ENCODE data around the gene BCAR3. TPM values are rescaled to one million over a fixed set of nuclear protein-coding genes. Genes with fewer than 3 reads are reported as not detected.
"Not testable (repeated sequence)": the region's sequence is repeated elsewhere in the genome, so short reads cannot be mapped to it uniquely, and the experiment has no call there.

Gene BCAR3
- total RNA-seq, 1 experiment from 2014 or later: 49.5 TPM

- H3K36me3 ChIP-seq; DNase-seq (ENCODE audit: low read depth in 1 of 2, low spot score in 2 of 2); H3K9me3 ChIP-seq (replicated peaks); H3K27me3 ChIP-seq (replicated peaks); H3K4me3 ChIP-seq; H3K27ac ChIP-seq: not testable (repeated sequence)
- H3K4me1 ChIP-seq (replicated peaks): peaks cover 31% of the 10 kb centered on the region
These were observed 127.6 kb downstream of the BCAR3 start for GRCh38 chr1:93553886-93554490.

GRCh38 chr1:93552741-93553455, 128.7 kb downstream of the BCAR3 start:
- H3K9me3 ChIP-seq (replicated peaks): no peaks in the 10 kb centered on the region
- DNase-seq (ENCODE audit: low read depth in 1 of 2, low spot score in 2 of 2): peak in 1 of 2 experiments; percentile 53
- no peaks in the 10 kb centered on the region for H3K36me3 ChIP-seq
- H3K4me3 ChIP-seq: no peak overlapping the region
- H3K27me3 ChIP-seq (replicated peaks): no peaks in the 10 kb centered on the region
- H3K4me1 ChIP-seq (replicated peaks): peaks cover 31% of the 10 kb centered on the region
- H3K27ac ChIP-seq: no peak overlapping the region; the same call in 1 of the 2 replicates

- H3K9me3 ChIP-seq (replicated peaks): no peaks in the 10 kb centered on the region
- no peak overlapping the region for H3K27ac ChIP-seq
- H3K4me3 ChIP-seq: no peak overlapping the region
- peaks cover 26% of the 10 kb centered on the region for H3K4me1 ChIP-seq (replicated peaks)
- no peaks in the 10 kb centered on the region for H3K27me3 ChIP-seq (replicated peaks)
- H3K36me3 ChIP-seq: no peaks in the 10 kb centered on the region
- no peak for DNase-seq (ENCODE audit: low read depth in 1 of 2, low spot score in 2 of 2)
These were observed 131.8 kb downstream of the BCAR3 start for GRCh38 chr1:93549811-93550210.

- Histone ChIP-seq H3K36me3 (no peaks in the 10 kb centered on the region), H3K27me3 (replicated peaks) (no peaks in the 10 kb centered on the region), H3K4me1 (replicated peaks) (peaks cover 21% of the 10 kb centered on the region), H3K4me3 (no peak overlapping the region), H3K9me3 (replicated peaks) (no peaks in the 10 kb centered on the region), H3K27ac (no peak overlapping the region)
- no peak for DNase-seq (ENCODE audit: low read depth in 1 of 2, low spot score in 2 of 2)
These were observed 132.5 kb downstream of the BCAR3 start for GRCh38 chr1:93549131-93549530.

GRCh38 chr1:93546162-93546863, 135.3 kb downstream of the BCAR3 start:
- no peak for DNase-seq (ENCODE audit: low read depth in 1 of 2, low spot score in 2 of 2)
- no peak overlapping the region for H3K27ac ChIP-seq
- no peak overlapping the region for H3K4me3 ChIP-seq
- H3K27me3 ChIP-seq (replicated peaks): no peaks in the 10 kb centered on the region
- no peaks in the 10 kb centered on the region for H3K9me3 ChIP-seq (replicated peaks)
- no peaks in the 10 kb centered on the region for H3K36me3 ChIP-seq
- no peaks in the 10 kb centered on the region for H3K4me1 ChIP-seq (replicated peaks)

- Histone ChIP-seq H3K9me3 (replicated peaks) (no peaks in the 10 kb centered on the region), H3K4me3 (no peak overlapping the region), H3K4me1 (replicated peaks) (no peaks in the 10 kb centered on the region)
These were observed 139.2 kb downstream of the BCAR3 start for GRCh38 chr1:93542398-93542797.

GRCh38 chr1:93541045-93541444, 140.6 kb downstream of the BCAR3 start:
- Histone ChIP-seq H3K4me1 (replicated peaks) (no peaks in the 10 kb centered on the region), H3K4me3 (no peak overlapping the region)

More at GRCh38 chr1:93542398-93542797, 139.2 kb downstream of the BCAR3 start:
- Histone ChIP-seq H3K36me3 (no peaks in the 10 kb centered on the region), H3K27ac (no peak overlapping the region), H3K27me3 (replicated peaks) (no peaks in the 10 kb centered on the region)
- DNase-seq (ENCODE audit: low read depth in 1 of 2, low spot score in 2 of 2): no peak

GRCh38 chr1:93537924-93538323, 143.7 kb downstream of the BCAR3 start:
- no peaks in the 10 kb centered on the region for H3K27me3 ChIP-seq (replicated peaks)
- no peaks in the 10 kb centered on the region for H3K9me3 ChIP-seq (replicated peaks)
- DNase-seq (ENCODE audit: low read depth in 1 of 2, low spot score in 2 of 2): no peak
- H3K27ac ChIP-seq: no peak overlapping the region
- no peaks in the 10 kb centered on the region for H3K4me1 ChIP-seq (replicated peaks)
- H3K36me3 ChIP-seq: no peaks in the 10 kb centered on the region
- no peak overlapping the region for H3K4me3 ChIP-seq

More at GRCh38 chr1:93541045-93541444, 140.6 kb downstream of the BCAR3 start:
- H3K27me3 ChIP-seq (replicated peaks): no peaks in the 10 kb centered on the region
- H3K9me3 ChIP-seq (replicated peaks): no peaks in the 10 kb centered on the region
- H3K27ac ChIP-seq: no peak overlapping the region
- no peaks in the 10 kb centered on the region for H3K36me3 ChIP-seq
- no peak for DNase-seq (ENCODE audit: low read depth in 1 of 2, low spot score in 2 of 2)

GRCh38 chr1:93537396-93537795, 144.2 kb downstream of the BCAR3 start:
- Histone ChIP-seq H3K4me3 (no peak overlapping the region), H3K27ac (no peak overlapping the region), H3K27me3 (replicated peaks) (no peaks in the 10 kb centered on the region), H3K9me3 (replicated peaks) (no peaks in the 10 kb centered on the region), H3K36me3 (no peaks in the 10 kb centered on the region), H3K4me1 (replicated peaks) (no peaks in the 10 kb centered on the region)
- DNase-seq (ENCODE audit: low read depth in 1 of 2, low spot score in 2 of 2): no peak

GRCh38 chr1:93533677-93534076, 148.0 kb downstream of the BCAR3 start:
- no peaks in the 10 kb centered on the region for H3K9me3 ChIP-seq (replicated peaks)
- H3K4me3 ChIP-seq: no peak overlapping the region
- no peaks in the 10 kb centered on the region for H3K36me3 ChIP-seq
- H3K4me1 ChIP-seq (replicated peaks): no peaks in the 10 kb centered on the region
- no peaks in the 10 kb centered on the region for H3K27me3 ChIP-seq (replicated peaks)
- no peak for DNase-seq (ENCODE audit: low read depth in 1 of 2, low spot score in 2 of 2)
- H3K27ac ChIP-seq: no peak overlapping the region

GRCh38 chr1:93532780-93533378, 148.8 kb downstream of the BCAR3 start:
- Histone ChIP-seq H3K27ac (no peak overlapping the region), H3K27me3 (replicated peaks) (no peaks in the 10 kb centered on the region), H3K4me3 (no peak overlapping the region), H3K4me1 (replicated peaks) (no peaks in the 10 kb centered on the region), H3K36me3 (no peaks in the 10 kb centered on the region), H3K9me3 (replicated peaks) (no peaks in the 10 kb centered on the region)
- DNase-seq (ENCODE audit: low read depth in 1 of 2, low spot score in 2 of 2): no peak

GRCh38 chr1:93531193-93531592, 150.4 kb downstream of the BCAR3 start:
- no peaks in the 10 kb centered on the region for H3K4me1 ChIP-seq (replicated peaks)
- no peaks in the 10 kb centered on the region for H3K9me3 ChIP-seq (replicated peaks)
- H3K27me3 ChIP-seq (replicated peaks): no peaks in the 10 kb centered on the region
- no peaks in the 10 kb centered on the region for H3K36me3 ChIP-seq
- DNase-seq (ENCODE audit: low read depth in 1 of 2, low spot score in 2 of 2): no peak
- no peak overlapping the region for H3K27ac ChIP-seq
- no peak overlapping the region for H3K4me3 ChIP-seq

GRCh38 chr1:93528412-93528811, 153.2 kb downstream of the BCAR3 start:
- DNase-seq (ENCODE audit: low read depth in 1 of 2, low spot score in 2 of 2): no peak
- H3K36me3 ChIP-seq: no peaks in the 10 kb centered on the region
- H3K4me1 ChIP-seq (replicated peaks): no peaks in the 10 kb centered on the region
- no peaks in the 10 kb centered on the region for H3K9me3 ChIP-seq (replicated peaks)
- H3K27ac ChIP-seq: no peak overlapping the region
- H3K27me3 ChIP-seq (replicated peaks): no peaks in the 10 kb centered on the region
- no peak overlapping the region for H3K4me3 ChIP-seq

GRCh38 chr1:93526431-93526830, 155.2 kb downstream of the BCAR3 start:
- no peaks in the 10 kb centered on the region for H3K4me1 ChIP-seq (replicated peaks)
- DNase-seq (ENCODE audit: low read depth in 1 of 2, low spot score in 2 of 2): no peak
- H3K36me3 ChIP-seq: no peaks in the 10 kb centered on the region
- H3K27ac ChIP-seq: no peak overlapping the region
- H3K4me3 ChIP-seq: no peak overlapping the region
- H3K27me3 ChIP-seq (replicated peaks): no peaks in the 10 kb centered on the region
- H3K9me3 ChIP-seq (replicated peaks): no peaks in the 10 kb centered on the region
